Measurements from ENCODE around the gene PPP1R37.
"Not testable (repeated sequence)": the region's sequence is repeated elsewhere in the genome, so short reads cannot be mapped to it uniquely, and the experiment has no call there.

The PPP1R37 gene

DNA sequence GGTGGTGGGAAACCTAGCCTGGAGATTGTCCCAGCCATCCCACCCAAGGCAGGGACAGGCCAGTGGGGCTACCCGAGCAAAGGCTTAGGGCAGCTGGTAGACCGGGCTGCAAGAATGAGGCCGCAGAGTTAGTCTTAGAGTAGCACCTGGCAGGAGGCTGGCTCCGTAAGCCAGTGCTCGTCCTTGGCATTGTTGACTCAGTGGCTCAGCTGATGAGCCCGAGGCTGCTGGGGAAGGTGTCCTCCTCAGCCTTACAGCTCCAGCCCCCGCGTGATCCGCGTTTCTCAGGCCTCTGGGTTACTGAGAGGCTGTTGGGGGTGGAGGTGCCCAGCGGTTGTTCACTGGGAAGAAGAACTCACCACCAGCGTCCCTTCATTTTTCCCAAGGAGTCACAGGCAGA, 24.7 kb downstream of the PPP1R37 start:
- DNase-seq: no peak

GRCh38 chr19:45118106-45118505, 25.1 kb downstream of the PPP1R37 start:
- no peak for DNase-seq

DNA sequence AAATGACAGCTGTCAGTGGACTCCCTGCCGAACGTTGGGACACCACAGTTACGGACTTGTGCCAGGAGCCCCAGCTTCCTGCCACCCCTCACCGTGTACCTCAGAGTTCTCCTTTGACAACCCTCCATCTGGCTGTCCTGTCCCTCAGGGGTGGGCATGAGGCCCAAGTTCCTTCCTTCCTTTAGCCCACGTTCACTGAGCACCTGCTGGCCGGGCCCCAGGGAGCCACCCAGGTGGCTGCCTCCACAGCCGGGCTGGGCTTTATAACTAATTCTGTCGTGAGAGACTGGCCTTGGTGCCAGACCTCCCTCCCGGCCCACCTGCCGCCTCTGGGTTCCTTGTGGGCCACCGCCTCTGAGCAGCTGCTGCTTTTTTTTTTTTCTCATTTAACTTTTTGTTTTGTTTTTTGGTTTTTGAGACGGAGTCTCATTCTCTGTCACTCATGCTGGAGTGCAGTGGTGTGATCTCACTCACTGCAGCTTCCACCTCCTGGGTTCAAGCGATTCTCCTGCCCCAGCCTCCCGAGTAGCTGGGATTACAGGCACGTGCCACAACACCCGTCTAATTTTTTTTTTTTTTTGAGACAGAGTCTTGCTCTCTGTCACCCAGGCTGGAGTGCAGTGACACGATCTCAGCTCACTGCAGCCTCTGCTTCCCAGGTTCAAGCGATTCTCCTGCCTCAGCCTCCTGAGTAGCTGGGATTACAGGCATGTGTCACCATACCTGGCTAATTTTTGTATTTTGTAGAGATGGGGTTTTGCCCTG, 25.8 kb downstream of the PPP1R37 start:
- DNase-seq: not testable (repeated sequence)

- DNase-seq: no peak
These were observed 26.6 kb downstream of the PPP1R37 start for GRCh38 chr19:45119582-45119981.

DNA sequence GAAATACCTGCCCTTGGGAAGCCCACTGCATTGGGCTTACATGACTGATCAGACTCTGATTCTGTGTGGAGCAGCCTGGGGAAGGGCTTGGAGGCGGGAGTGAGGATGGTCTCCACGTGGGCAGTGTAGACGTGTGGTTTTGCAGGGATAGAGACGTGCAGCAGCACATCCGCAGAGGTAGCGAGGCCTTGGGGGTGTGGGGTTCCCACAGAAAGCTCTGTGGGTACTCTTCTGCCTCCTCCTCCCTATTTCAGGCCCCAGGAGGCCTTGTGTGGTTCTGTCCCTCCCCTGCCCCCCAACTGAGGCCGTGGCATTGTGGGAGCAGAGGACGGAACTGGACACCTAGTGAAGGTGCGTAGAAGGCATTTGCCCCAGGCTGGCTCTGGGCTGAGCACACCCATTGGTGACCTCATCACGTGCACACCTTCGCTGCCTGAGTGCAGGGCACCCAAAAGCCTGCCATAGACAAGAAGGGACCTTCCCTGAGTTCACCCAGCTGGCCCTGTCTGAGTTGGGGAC, 28.9 kb downstream of the PPP1R37 start:
- no peak for DNase-seq

DNA sequence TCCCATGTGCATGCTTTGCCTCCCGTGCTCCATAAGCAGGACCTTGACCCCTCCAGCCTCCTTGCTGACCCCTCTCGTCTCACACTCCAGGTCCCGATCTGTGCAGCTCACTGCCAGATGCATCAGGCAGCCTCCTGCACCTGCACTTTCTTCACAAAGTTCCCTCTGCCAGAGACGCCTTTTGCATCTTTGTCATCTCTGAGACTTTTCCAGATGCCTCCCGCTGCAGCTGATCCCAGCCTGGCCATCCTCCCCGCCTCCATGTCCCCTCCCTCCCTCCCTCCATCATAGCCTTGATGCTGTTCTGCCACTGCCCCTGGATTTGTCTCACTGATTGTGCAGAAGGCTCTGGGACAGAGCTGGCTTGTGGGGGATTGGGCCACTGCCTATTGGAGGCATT, 29.9 kb downstream of the PPP1R37 start:
- DNase-seq: no peak

- DNase-seq: peak; percentile 44
These were observed 30.5 kb downstream of the PPP1R37 start for GRCh38 chr19:45123440-45123850.

DNA sequence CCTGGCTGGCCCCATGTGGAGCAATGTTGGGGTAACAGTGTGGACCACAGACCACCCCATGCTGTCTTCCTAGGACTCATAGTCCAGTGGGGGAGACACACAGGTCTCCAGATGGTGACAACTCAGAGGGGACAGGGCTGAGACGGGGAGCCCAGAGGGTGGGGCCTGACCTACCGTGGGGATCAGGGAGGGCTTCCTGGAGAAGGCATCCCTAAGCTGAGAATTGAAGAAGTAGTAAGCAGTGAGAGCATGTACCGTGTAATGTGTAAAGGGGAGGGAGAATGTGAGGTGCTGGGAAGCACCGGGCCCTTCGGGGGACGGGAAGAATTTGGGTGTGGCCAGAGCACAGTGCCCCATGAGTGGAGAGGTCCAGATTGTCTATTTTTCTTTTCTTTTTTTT, 31.0 kb downstream of the PPP1R37 start:
- no peak for DNase-seq

DNA sequence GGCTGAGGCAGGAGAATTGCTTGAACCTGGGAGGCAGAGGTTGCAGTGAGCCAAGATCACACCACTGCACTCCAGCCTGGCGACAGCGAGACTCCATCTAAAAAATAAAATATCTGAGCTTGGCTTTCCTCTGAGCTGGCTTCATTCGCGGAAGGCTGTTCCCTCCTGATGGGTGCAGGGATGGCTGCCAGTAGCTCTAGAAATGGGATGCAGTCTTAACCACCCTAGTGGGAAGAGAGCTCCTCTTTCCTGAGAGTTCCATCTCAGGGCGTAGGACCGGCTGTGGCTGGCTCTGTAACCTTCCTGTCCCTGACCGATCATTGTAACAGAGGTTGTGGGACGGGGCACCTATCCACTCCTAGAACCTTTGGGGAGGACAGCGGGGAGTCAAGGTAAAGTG, 32.4 kb downstream of the PPP1R37 start:
- DNase-seq: no peak

- DNase-seq: peak; percentile 14
These were observed 33.1 kb downstream of the PPP1R37 start for GRCh38 chr19:45125975-45126493.

DNA sequence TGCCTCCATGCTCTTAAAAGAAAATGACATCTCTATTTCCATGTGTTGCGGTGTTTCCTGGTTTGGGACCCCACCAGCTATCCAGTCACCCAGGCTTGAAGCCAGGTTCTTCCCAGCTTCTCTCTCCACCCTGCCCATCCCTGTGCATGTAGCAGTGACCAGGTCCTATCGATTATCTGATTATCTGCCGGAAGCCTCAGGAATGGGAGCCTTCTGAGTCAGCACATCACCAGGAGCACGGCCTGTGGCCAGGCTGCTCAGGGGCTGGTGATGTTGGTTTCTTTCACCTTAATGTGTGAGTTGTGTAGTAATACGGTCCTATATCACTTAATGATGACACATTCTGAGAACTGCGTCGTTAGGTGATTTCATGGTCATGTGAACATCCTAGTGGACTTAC, 33.7 kb downstream of the PPP1R37 start:
- no peak for DNase-seq

GRCh38 chr19:45128146-45128545, 35.2 kb downstream of the PPP1R37 start:
- DNase-seq: no peak

DNA sequence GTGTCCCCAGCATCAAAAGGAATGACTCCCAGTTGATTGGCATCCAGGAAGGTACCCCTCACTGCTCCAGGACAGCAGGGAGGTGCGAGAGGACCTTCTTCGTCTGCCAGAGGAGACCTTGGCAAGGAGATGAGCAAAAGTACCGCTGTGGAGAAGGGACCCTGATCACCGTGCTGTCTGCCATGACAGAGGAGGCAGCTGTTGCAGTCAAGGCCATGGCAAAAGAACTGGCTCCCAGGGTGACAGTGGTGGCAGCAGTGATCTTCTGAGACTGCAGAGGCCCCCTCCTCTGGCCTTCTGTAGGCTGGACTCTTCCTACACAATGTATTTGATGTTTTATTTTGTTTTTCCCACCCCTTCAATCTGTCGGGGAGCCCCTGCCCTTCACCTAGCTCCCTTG, 35.8 kb downstream of the PPP1R37 start:
- no peak for DNase-seq

- DNase-seq: no peak
These were observed 37.3 kb downstream of the PPP1R37 start for GRCh38 chr19:45130236-45130635.

- peak; percentile 47 for DNase-seq
These were observed 38.1 kb downstream of the PPP1R37 start for GRCh38 chr19:45130888-45131615.

DNA sequence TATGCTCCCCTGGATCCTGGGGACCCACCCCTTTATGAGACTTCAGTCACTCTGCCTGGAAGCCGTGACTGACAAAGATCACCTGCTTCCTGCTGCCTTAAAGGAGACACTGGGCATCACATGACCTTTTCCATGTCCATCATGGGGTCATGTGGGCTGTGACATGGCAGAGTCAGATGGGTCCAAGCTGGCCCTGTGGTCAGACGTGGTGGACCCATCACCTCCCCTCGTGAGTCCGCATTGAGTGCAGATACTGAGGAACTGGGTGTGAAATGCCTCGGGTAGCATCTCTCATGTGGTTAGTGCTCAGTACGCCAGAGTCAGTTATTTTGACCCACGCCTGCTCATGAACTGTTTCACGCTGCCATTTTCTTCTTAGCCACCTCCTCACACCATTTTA, 40.7 kb downstream of the PPP1R37 start:
- no peak for DNase-seq

GRCh38 chr19:45135176-45135885, 42.4 kb downstream of the PPP1R37 start:
- no peak for DNase-seq

- DNase-seq: no peak
These were observed 43.7 kb downstream of the PPP1R37 start for GRCh38 chr19:45136507-45137178.

DNA sequence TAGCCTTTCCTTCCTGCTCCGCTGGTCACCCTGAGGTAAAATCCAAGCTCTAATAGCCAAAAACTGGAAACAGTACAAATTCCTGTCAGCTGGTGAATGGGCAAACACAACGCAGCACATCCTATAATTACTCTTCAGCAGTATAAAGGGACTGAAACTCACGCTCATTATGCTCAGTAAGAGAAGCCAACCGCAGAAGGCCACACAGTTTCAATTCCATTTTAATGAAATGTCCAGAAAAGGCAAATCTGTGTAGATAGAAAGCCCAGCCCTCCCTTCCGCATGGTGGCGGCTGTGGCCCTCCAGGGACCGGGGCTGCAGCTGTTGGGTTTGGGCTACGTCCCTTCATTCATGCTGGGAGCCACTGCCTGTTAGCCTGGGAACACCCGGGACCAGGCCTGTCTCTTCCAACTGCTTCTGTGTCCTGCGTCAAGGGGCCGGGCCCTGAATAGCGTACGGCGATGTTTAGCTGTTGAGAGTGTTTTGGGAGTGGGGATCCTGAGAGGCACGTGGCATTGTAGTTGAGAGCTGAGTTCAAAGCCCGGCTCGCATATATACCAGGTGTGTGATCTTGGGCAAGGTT, 44.3 kb downstream of the PPP1R37 start:
- DNase-seq: no peak

DNA sequence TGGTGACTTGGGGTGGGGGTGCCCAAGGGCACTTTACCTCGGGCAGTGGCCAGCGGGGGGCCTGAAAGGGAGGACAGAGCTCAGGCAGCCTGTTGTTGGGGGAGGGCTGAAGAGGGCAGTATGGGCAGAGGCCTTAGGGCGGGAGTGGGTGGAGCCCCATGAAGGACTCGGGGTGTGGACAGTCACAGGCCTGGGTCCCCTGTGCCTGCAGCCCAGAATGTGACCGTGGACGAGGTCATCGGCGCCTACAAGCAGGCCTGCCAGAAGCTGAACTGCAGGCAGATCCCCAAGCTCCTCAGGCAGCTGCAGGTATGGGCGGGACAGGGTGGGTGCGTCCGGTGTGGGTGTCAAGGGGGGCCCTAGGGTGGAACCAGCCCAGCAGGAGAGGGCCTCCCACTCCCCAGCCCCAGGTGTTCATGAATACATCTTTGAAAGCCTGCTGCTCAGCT, 45.3 kb downstream of the PPP1R37 start:
- no peak for DNase-seq

GRCh38 chr19:45139286-45140143, 46.5 kb downstream of the PPP1R37 start:
- DNase-seq: no peak
